GM19193 (cell line): Measurements from ENCODE around the gene SYAP1.

ENCODE experiments used
- POLR2A ChIP-seq: IDR thresholded peaks from 4 replicates; pipeline ENCODE4 v1.6.1; 2011; ENCODE audit not compliant: insufficient read depth, insufficient read length; ENCODE audit errors: extremely low read depth

Gene SYAP1

GRCh38 chrX:16797841-16798240, 78.4 kb downstream of the SYAP1 start:
- TF ChIP-seq POLR2A, result no peak

- no peak for TF ChIP-seq POLR2A
Measured at GRCh38 chrX:16804923-16805464, 85.6 kb downstream of the SYAP1 start.

- no peak for TF ChIP-seq POLR2A
Measured at GRCh38 chrX:16807548-16807947, 88.1 kb downstream of the SYAP1 start.

GRCh38 chrX:16807976-16808542, 88.6 kb downstream of the SYAP1 start:
- no peak for TF ChIP-seq POLR2A

- TF ChIP-seq POLR2A, result no peak
Measured at GRCh38 chrX:16814597-16814996, 95.2 kb downstream of the SYAP1 start.
